Right ventricle myocardium superior (tissue), 1 donor: ENCODE data around the gene BBS7. TPM values are rescaled to one million over a fixed set of nuclear protein-coding genes. Genes with fewer than 3 reads are reported as not detected.

ENCODE experiments used
- ATAC-seq: fragments of 200-7000 bp; cut with Tn5 transposase; one replicate; pipeline ENCODE4 v1.9.1; 2020; ENCODE audit warnings: mild to moderate bottlenecking; ENCODE audit not compliant: poor library complexity
- DNase-seq: peaks from one replicate; pipeline ENCODE4 v3.0.0-alpha.2; 2020
- intact Hi-C: fragments of 100-400 bp; cut with DNase I; formaldehyde crosslinking; loops from one replicate; pipeline ENCODE4 v1.11.2; 2022
- total RNA-seq: library from RNA; stranded (reverse); fragmentation: NEBNext Ultra II Directional; extraction: Animal tissue kit (Norgen Biotek cat#: 25700); gene quantifications from one replicate; pipeline ENCODE4 v1.2.1, GENCODE V29; 2021
- donor health status: DM: no; HTN: yes; CAD: no; lungs with severe emphysema.

BBS7 gene
- total RNA-seq, 1 donor from 2014 or later, result 5.6 TPM

DNA sequence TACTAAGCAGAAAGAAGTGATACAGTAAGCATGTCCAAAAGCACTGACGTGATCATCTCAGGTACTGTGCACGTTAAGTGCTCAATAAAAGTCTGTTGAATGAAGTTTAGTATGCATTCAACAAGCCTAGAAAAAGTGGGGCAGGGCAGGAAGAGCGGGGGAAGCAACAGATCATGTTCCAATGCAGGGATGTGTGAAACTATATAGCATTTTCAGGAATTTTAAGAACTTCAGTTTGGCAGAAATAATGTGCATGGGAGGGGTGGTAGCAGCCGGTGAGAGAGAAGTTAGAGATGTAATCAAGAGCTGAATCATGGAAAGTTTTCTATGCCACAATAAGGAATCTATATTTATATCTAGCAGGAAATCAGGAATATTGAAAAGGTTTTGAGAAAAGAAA is 27.4 kb downstream of the BBS7 start:
- ATAC-seq (no peak), DNase-seq (no peak)
- intact Hi-C loops, result no loop called here

DNA sequence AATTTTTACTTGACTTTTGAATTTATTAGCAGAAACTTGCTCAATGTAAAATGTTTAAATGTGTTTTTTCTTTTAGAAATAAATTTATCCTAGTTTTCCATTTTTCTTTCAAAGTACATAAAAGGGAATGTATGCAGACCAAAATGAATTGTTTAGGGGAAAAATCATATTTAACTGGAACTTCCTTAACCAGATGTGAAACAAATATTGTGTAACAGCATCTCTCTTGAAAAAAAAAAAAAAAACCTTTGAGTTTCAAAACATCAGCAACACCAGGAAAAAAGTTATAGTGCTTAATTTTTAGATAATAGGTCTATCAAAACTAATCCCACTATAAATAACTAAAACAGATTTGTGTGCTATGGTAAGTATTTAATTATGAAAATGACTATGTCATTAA is 32.1 kb downstream of the BBS7 start:
- no peak for ATAC-seq
- DNase-seq, result no peak
- intact Hi-C loops, result no loop called here

GRCh38 chr4:121829511-121829910 is 40.8 kb downstream of the BBS7 start:
- no peak for ATAC-seq
- DNase-seq, result no peak
- intact Hi-C loops, result no loop called here

GRCh38 chr4:121827853-121828252 is 42.4 kb downstream of the BBS7 start:
- intact Hi-C loops, result no loop called here
- ATAC-seq (no peak), DNase-seq (no peak)

DNA sequence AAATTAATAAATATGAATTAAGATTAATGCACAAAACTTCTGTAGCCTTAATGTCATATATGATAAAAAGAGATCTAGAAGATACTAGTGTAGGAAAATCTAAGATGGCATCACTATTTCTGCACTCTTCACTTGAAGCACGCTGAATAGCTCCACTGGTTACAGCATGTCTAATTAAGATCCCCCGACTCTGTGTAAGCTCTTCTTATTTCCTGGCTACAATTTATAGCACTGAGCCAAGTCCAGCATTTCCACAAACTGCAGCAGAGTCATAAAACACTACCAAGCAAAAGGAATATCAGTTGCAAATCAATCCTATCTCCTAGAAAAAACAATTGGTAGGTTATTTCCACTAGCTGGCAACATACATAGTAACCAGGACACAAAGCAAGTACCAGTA is 45.3 kb downstream of the BBS7 start:
- DNase-seq (no peak), ATAC-seq (no peak)
- intact Hi-C loops, result no loop called here

- peak; percentile 4 for ATAC-seq
- DNase-seq, result no peak
- intact Hi-C loops, result no loop called here
Measured at GRCh38 chr4:121824171-121824527, 46.1 kb downstream of the BBS7 start.

- DNase-seq (peak; percentile 97), ATAC-seq (peak; percentile 100)
- intact Hi-C loops, result no loop called here
Measured at GRCh38 chr4:121823505-121824170, 46.6 kb downstream of the BBS7 start, which contains the start of gene CCNA2. Gene CCNA2, minus strand, starts transcription at chr4:121823883. Its CDS starts 255 bp downstream, at chr4:121823628.

- DNase-seq (no peak), ATAC-seq (peak; percentile 20)
- intact Hi-C loops, result no loop called here
Measured at GRCh38 chr4:121822796-121823504, 47.3 kb downstream of the BBS7 start.

DNA sequence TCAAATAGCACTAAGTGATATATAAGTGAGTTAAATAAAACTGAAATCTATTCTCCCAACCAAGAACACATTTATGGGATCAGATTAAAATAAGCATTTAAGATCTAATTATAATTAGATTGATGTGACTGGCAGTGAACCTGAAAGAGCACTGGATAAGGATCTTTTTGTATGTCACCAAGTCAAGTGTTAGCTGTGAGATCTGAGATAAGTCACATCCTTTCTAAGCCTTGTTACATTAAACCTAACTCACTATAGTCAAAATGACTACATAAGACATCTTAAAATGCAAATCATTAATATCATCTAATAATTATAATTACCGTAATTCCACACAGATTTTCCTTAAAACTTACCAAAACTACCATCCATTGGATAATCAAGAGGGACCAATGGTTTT is 48.2 kb downstream of the BBS7 start:
- DNase-seq (no peak), ATAC-seq (no peak)
- intact Hi-C loops, result no loop called here

GRCh38 chr4:121819216-121819965 is 50.9 kb downstream of the BBS7 start:
- ATAC-seq (no peak), DNase-seq (no peak)
- intact Hi-C loops, result no loop called here

- DNase-seq, result no peak
- ATAC-seq, result no peak
- intact Hi-C loops, result no loop called here
Measured at GRCh38 chr4:121818215-121818614, 52.1 kb downstream of the BBS7 start.

DNA sequence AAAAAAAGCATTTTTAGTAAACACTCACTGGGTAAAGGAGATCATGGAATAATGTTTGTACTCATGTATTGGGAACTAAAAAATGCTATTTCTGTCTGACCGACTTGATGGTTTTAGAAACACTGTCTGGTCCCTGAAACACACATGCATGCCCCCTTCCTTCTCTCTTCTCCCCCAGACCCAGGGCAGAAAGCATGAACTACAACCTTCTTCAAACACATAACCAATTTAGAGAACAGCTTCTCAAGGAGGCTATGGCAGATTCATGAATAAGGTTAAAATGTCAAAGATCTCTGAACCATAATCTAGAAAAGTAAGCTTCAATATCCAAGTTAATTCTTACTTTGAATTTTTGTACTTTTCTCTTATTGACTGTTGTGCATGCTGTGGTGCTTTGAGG is 52.6 kb downstream of the BBS7 start:
- ATAC-seq, result no peak
- DNase-seq, result no peak
- intact Hi-C loops, result no loop called here

DNA sequence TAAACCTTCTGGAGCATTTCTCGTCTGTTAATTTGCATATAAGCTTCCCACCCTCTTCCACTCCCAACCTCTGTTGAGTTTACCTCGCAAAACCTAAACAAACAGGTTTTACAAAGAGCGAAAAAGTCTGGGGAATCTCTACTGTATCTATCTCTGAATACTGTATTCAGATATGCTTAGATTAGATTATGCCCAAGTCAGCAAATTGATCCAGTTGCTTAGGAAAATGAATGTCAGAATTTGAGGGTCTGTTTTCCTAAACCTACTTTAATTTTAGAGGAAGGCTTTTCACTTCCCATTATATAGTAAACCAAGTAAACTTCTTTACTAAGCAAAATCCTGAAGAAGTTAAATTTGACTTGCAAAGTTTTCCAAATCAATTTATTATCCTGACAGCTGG is 53.3 kb downstream of the BBS7 start:
- DNase-seq, result no peak
- intact Hi-C loops, result no loop called here
- no peak for ATAC-seq

- no peak for DNase-seq
- ATAC-seq, result no peak
- intact Hi-C loops, result no loop called here
Measured at GRCh38 chr4:121814756-121815155, 55.5 kb downstream of the BBS7 start.

DNA sequence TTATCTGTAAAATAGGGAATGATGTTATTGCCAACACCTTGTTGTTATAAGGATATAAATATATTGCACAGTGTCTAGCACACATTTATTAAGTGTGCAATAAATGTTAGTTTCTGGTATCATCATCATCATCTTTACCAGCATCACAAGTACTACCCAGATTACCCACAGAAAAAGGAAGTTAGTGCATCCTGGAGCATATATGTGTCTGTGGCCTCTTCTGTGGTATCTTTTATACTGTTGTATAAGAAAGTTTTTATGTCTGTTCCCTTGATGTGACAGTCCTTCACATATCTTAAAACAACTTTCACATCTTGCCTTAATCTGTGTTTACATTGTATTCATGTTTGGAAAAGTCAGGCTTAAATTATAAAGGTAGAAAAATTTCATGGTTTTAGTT is 59.2 kb downstream of the BBS7 start:
- ATAC-seq, result no peak
- DNase-seq, result no peak
- intact Hi-C loops, result no loop called here

GRCh38 chr4:121806411-121806810 is 63.9 kb downstream of the BBS7 start:
- intact Hi-C loops, result no loop called here
- DNase-seq (no peak), ATAC-seq (no peak)

- no peak for ATAC-seq
- DNase-seq, result no peak
- intact Hi-C loops, result no loop called here
Measured at GRCh38 chr4:121801715-121802075, 68.6 kb downstream of the BBS7 start.

DNA sequence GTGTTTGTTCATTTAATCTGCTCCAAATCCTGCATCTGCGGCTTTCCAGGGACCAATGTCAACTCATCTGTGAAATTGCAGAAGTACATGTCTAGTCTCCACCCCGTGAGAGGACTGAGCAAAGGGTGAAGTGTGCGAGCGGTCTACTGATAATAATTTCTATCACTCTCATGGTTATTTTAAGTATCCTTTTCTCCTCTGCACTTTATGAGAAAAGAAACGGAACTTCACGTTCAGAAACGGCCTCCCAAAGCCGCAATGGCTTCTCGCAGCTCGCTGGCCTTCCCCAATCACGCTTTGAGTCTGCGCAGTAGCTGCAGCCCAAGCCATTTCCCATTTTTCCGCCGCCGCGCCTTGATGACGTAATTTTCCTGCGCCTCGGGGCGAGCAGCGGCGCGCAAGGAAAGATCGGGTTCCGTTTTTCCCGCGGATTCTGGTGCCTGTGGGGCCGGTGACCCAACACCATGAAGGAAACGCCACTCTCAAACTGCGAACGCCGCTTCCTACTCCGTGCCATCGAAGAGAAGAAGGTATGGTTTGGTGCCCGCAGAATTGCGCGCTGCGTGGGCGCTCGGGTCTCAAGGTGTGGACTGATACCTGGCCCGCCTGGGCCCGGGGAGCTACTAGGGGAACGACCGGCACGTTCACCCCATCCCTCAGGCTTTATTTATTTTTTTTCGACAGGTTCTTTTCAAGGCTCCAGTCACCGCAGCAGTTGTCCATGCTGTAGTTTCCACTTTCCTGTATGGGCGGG is 69.1 kb downstream of the BBS7 start, which contains the start of gene EXOSC9:
TSS of gene EXOSC9 (plus strand) at position 363 of the 754 bp plus-strand sequence. CDS start at position 465, 102 bp downstream.
- ATAC-seq (peak; percentile 99), DNase-seq (peak; percentile 95)
- intact Hi-C loops, result no loop called here

- DNase-seq (no peak), ATAC-seq (peak; percentile 47)
- intact Hi-C loops, result no loop called here
Measured at GRCh38 chr4:121800638-121800960, 69.7 kb downstream of the BBS7 start.
